Epithelial cell of esophagus (primary cell): Measurements from ENCODE around the gene OASL.
"Not testable (repeated sequence)": the region's sequence is repeated elsewhere in the genome, so short reads cannot be mapped to it uniquely, and the experiment has no call there.

Source experiments
- DNase-seq: peaks from one replicate; pipeline ENCODE4 v3.0.0; 2010; ENCODE audit warnings: low read depth
- H3K4me3 ChIP-seq: 2 replicates; pipeline ENCODE4 v1.5.1; 2011; ENCODE audit warnings: mild to moderate bottlenecking, low read length, control low read depth
- CTCF ChIP-seq: IDR thresholded peaks from 2 replicates; pipeline ENCODE4 v1.5.1; 2011; ENCODE audit warnings: low read depth, mild to moderate bottlenecking, low read length, control low read depth, inconsistent platforms; ENCODE audit not compliant: insufficient read depth; ENCODE audit errors: missing control alignments

The OASL gene

GRCh38 chr12:121085069-121085468, 46.0 kb upstream of the OASL start:
- no peak overlapping the region for H3K4me3 ChIP-seq
- no peak for TF ChIP-seq CTCF
- no peak for DNase-seq

- no peak overlapping the region for H3K4me3 ChIP-seq
- TF ChIP-seq CTCF, result no peak
- no peak for DNase-seq
Measured at GRCh38 chr12:121084229-121084628, 45.2 kb upstream of the OASL start.

GRCh38 chr12:121080909-121081308, 41.9 kb upstream of the OASL start:
- no peak overlapping the region for H3K4me3 ChIP-seq
- no peak for DNase-seq
- TF ChIP-seq CTCF, result no peak

GRCh38 chr12:121079736-121080272, 40.8 kb upstream of the OASL start:
- no peak for TF ChIP-seq CTCF
- H3K4me3 ChIP-seq, result no peak overlapping the region
- DNase-seq, result no peak

- H3K4me3 ChIP-seq, DNase-seq: not testable (repeated sequence)
Measured at GRCh38 chr12:121077440-121077839, 38.4 kb upstream of the OASL start.

- H3K4me3 ChIP-seq, DNase-seq: not testable (repeated sequence)
Measured at GRCh38 chr12:121075911-121076310, 36.9 kb upstream of the OASL start.

- TF ChIP-seq CTCF, result no peak
- DNase-seq, result no peak
- H3K4me3 ChIP-seq, result no peak overlapping the region
Measured at GRCh38 chr12:121072147-121072546, 33.1 kb upstream of the OASL start.

- DNase-seq, result no peak
- no peak overlapping the region for H3K4me3 ChIP-seq
- TF ChIP-seq CTCF, result no peak
Measured at GRCh38 chr12:121069206-121069605, 30.2 kb upstream of the OASL start.
